GM04503 (cell line): ENCODE results near the gene RASGRF2.
"Not testable (repeated sequence)": the region's sequence is repeated elsewhere in the genome, so short reads cannot be mapped to it uniquely, and the experiment has no call there.

Source experiments
- DNase-seq: peaks from one replicate; pipeline ENCODE4 v3.0.0-alpha.2; 2012; ENCODE audit warnings: low read depth

The RASGRF2 gene

DNA sequence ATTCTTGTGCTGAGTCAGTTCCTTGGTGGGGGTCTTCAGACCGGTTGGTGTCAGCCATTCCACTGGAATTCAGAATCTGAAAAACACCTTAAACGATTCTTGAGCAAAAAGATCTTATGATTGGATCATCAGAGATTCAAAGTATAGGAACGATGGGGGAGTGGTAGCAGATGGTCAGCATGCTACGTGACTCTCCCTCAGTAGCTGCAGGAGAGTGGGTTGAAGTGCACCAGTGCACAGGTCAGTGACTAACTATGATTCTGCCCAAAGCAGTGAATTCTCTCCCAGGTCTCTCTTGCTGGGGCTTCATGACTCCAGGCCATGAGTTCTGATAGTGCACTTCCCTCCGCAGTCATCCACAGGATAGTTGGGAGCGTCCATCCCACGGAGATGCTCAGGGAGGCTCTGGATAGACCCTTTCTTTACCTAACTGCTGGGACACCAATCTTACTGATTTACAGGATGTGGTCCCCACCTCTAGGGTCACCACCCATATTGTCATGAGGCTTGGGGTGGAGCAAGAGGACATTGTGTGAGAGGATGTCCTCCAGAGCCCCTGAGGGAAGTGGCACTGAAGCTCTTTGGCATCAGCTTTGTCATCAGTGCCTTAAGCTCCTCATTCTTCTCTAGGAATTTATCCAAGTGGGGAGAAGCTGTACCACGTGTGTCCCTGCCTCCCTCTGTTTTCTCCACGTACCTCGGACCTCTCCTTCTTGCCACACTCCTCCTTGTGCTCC, 62.0 kb downstream of the RASGRF2 start:
- no peak for DNase-seq

DNA sequence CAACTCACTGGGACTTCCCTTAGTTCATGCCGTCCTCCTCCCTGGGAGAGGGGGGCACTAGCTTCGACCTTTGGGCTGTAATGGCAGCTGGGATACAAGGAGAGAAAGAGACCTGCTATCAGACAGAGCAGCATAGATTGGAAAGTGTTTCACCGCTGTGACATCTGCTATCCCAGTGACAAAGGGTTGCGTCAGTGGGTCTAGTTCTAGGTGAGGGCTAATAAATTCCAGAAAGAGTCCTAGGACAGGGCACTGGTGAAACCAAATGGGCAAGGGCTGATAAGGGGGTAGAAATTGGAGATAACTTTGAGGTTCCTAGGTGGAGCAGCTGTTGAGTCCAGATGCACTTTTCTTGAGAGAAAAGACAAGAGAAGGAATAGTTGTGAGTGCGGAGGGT, 62.5 kb downstream of the RASGRF2 start:
- no peak for DNase-seq

DNA sequence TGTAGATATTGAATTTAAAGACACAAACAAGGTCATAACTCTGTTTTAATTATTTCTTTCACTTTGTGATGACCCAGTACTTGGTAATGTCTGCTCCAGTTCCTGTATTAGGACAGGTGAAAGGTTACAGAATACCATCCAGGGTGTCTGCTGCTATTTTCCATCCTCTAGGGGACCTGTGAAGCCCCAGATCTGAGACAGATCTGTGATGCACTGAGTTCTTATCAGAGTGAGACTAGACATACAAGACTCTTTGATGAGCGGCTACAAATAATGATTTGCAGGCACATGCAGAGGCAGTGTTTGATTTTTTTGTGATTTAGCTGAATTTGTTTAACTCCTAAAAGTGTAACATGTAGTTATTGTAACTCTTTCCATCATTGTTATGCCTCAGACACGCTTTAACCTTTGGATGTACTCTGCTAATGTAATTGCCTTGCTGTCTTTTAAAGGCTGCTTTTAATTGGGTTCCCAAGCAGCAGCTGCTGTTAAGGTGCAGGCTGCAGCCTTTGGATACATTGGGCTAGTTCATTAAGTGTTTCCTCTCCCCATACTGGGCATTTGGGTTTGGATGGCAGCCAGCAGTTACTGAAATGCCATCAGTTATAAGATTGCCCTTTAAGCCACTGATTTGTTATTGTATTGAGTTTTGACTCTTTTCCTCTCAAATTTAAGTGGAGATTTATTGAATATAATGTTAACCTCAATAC, 63.3 kb downstream of the RASGRF2 start:
- DNase-seq = no peak

DNA sequence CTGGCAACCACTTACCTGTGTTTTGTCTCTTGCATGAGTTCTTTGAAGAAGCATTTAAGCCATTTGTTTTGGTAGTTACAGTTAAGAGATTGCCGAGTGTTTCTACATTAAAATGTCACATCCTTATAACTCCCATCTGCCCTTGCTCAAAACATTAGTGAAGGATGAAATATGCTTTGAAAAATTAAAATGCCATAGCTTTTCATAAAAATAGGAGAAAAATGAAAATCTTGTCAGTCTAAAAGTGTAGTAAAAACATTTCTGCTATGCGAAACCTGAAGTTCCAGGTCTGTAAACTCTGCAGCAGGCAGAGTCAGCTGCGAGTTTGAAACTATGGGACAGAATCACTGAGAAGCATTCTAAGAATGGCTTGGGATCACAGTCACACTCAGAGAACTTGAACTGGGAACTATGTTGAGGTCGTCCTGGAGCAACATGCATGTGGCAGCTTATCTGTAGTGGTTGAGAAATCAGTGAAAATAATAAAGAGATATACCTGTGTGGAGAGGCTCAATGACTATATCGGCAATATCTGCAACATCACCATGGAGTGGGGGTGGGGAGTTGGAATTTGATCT, 67.4 kb downstream of the RASGRF2 start:
- DNase-seq = no peak

DNA sequence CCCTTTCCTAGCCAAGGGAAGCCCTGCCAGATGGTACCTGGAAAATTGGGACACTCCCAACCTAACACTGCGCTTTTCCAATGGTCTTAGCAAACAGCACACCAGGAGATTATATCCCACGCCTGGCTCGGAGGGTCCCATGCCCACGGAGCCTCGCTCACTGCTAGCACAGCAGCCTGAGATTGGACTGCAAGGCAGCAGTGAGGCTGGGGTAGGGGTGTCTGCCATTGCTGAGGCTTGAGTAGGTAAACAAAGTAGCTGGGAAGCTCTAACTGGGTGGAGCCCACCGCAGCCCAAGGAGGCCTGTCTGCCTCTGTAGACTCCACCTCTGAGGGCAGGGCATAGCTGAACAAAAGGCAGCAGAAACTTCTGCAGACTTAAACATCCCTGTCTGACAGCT, 68.7 kb downstream of the RASGRF2 start:
- not testable (repeated sequence) for DNase-seq

DNA sequence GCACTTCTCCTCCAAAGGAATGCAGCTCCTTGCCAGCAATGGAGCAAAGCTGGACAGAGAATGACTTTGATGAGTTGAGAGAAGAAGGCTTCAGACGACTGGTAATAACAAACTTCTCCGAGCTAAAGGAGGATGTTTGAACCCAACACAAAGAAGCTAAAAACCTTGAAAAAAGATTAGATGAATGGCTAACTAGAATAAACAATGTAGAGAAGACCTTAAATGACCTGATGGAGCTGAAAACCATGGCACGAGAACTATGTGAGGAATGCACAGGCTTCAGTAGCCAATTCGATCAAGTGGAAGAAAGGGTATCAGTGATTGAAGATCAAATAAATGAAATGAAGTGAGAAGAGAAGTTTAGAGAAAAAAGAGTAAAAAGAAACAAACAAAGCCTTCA, 69.6 kb downstream of the RASGRF2 start:
- not testable (repeated sequence) for DNase-seq

DNA sequence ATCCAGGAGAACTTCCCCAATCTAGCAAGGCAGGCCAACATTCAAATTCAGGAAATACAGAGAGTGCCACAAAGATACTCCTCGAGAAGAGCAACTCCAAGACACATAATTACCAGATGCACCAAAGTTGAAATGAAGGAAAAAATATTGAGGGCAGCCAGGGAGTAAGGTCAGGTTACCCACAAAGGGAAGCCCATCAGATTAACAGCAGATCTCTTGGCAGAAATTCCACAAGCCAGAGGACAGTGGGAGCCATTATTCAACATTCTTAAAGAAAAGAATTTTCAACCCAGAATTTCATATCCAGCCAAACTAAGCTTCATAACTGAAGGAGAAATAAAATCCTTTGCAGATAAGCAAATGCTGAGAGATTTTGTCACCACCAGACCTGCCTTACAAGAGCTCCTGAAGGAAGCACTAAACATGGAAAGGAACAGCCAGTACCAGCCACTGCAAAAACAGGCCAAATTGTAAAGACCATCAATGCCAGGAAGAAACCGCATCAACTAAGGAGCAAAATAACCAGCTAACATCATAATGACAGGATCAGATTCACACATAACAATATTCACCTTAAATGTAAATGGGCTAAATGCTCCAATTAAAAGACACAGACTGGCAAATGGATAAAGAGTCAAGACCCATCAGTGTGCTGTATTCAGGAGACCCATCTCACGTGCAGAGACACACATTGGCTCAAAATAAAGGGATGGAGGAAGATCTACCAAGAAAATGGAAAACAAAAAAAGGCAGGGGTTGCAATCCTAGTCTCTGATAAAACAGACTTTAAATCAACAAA, 70.3 kb downstream of the RASGRF2 start:
- DNase-seq = not testable (repeated sequence)

DNA sequence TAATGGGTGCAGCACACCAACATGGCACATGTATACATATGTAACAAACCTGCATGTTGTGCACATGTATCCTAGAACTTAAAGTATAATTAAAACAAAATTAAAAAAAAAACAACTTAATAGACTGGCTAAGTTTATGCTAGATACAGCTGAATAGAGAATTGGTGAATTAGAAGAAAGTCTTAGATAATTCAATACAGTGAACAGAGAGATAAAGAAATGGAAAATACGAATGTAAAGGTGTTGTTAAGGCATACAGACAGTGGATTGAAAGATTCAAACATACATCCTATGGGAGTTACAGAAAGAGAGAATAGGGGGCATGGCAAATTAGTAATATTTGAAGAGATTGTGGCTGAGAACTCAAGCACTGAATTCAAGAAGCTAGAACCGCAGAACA, 75.4 kb downstream of the RASGRF2 start:
- DNase-seq = no peak

DNA sequence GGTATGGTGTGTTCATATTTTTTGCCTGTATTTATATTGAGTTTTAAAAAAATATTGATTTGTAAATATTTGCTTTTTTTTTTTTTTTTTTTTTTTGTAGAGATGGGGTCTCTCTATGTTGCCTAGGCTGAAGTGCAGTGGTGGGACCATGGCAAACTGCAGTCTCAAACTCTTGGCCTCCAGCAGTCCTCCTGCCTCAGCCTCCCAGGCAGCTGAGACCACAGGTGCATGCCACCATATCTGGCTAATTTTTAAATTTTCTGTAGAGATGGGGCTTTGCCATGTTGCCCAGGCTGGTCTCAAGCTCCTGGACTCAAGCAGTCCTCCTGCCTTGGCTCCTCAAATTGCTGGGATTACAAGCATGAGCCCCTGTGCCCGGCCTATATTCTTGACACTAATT, 78.3 kb downstream of the RASGRF2 start:
- no peak for DNase-seq

DNA sequence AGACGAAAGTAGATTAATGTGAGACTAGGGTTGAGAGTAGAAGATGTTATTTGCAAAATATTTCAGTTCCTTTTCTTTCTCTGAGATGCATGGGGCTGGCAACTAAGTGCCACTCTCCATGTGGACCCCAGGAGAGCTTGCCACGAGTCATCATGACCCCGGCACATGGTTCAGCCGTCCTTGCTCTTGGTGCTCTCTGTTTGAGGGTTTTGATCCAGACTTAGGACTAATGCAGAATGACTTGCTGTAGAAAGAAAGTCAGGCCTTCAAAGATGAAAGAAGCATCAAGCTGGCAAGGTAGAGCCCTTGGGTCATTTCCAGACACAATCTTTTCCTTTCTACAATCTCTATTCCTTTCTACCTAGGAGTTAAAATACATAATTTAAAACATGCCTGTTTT, 84.7 kb downstream of the RASGRF2 start:
- no peak for DNase-seq

DNA sequence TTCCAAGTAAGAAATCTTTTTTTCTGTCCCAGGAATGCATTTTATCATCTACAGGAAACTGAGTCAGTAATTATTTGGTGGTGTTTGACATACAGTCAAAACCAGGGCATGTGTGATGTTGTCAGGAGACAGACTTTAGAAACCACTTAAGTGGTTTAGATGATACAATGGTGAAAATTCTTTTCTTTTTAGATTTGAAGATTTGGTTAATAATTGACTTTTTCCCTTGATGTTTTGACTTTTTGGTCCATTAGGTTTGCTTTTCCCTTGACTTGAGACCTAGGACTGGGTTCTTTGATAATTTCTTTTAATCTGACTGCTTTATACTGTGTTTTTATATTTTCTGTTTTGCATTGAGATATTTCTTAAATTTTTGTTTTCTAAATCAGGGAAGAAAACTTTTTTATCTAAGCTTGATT, 85.2 kb downstream of the RASGRF2 start:
- no peak for DNase-seq

DNA sequence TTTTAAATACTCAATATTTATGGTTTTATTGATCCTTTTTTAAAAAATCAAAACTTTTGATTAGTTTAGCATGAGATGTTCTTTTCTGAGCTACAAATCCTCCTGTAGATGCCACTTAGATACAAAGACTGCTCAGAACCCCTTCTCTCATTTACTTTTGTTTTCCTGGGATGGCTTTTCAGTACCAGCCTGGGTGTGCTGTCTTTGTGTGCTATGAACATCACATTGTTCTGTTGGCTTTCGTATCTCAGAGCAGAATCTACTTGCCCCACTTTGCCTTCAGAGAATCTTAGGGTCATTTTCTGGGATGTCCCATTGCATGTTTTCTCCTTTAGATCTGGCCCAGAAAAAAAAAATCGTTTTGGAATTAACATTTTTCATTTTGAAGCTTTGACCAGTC, 85.9 kb downstream of the RASGRF2 start:
- no peak for DNase-seq

DNA sequence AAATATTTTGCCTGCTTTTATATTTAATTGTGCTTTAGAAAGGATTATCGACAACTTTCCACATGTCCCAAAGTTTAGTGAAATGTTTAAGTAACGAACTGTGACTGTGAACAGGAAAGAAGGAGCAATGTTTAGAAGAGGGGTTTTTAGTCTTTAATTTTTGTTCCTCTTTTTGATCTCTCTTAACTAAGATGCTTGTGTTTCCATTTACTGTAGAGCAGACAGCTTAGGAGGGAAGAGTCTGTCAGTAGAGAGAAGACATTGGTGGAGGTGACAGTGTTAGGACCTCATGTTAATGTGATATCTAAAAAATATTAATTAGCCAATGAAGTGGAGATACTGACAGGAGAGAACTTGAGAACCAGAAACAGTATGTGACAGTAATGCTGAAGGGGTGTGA, 92.2 kb downstream of the RASGRF2 start:
- DNase-seq = no peak

DNA sequence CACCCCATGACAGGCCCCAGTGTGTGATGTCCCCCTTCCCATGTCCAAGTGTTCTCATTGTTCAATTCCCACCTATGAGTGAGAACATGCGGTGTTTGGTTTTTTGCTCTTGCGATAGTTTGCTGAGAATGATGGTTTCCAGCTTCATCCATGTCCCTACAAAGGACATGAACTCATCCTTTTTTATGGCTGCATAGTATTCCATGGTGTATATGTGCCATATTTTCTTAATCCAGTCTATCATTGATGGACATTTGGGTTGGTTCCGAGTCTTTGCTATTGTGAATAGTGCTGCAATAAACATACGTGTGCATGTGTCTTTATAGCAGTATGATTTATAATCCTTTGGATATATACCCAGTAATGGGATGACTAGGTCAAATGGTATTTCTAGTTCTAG, 93.1 kb downstream of the RASGRF2 start:
- not testable (repeated sequence) for DNase-seq

DNA sequence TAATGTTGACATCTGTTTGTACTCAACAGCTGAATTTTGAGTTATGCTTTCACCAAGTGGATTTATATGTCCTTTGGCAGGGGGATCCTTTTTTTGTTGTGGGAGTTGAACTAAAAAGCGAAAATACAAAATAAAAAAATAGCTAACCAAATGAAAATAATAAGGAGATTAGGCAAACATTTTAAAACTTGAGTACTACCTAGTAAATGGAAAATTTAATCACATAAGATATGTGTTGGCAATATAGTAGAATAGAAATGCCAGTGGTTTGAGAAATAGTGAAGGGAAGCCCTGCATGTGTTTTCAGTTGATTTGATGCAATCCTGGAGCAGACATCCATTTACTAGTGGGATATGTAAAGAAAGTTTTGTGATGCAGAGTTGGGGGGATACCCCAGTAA, 98.0 kb downstream of the RASGRF2 start:
- DNase-seq = no peak

DNA sequence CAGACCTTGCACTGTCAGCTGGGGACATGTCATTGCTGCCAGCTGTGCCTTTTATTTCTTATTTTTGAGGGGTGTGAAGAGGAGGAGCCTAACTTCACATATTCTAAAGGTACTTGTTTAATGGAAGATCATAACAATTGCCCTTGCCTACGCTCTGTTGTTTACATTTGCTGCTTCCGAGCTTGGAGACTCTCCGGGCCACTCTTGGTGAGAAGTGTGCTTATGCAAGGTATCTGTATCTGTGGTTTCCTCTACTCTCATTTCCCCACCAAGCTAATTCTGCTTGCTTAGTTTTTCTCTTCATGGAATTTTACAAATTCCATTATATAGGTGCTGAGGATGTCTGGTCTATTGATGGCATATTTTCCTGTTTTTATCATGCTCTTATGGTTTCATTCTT, 105.3 kb downstream of the RASGRF2 start:
- DNase-seq = no peak

DNA sequence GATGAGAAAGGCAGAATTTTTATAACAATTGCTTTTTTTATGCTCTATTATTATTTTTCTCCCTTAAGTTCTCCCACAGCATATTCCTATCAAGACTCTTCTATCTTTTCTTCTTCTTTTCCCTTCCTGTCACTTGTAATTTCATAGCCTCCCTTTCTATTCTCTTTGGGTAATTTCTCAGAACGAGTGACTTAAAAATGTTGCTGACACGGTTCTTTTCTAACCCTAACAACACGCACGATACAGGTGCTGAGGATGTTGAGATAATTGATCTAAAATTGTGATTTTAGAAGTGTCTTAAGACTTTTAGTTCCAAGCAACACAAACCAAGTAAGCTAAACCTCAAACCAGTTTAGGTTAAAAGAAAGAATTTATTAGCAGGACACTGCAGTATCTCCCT, 105.9 kb downstream of the RASGRF2 start:
- no peak for DNase-seq

DNA sequence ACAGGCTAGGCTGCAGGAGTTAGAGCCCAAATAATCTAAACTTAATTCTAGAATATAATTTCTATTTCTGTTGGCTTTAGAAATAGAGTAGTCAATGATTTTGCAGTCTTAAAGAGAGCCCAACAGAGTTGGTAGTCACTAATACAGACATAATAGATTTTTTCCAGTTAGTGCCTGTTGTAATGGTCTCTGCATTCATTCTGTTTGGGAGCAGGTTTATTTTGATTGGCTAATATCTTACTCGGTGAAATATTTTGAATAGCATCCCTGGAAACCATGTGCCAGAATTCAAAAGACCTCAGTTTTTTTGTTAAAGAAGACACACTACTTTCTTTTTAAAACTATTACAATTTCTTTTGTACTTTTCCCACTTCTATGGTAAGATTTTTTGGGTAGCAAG, 107.2 kb downstream of the RASGRF2 start:
- no peak for DNase-seq

DNA sequence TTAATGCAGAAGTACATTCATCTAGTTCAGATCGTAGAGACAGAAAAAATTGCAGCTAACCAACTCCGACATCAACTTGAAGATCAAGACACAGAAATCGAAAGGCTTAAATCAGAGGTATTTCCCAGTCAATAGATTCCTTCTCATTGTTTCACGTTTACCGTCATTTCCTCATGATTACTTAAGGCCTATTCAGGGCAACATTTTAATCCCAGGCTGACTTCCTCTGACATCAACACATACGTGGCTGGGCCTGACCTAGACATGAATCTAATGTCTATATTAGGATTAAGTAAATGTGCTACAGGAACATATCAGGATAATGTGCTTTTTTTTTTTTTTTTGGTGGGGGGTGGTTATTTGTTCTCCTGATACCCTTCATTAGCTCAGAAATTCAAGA, 107.9 kb downstream of the RASGRF2 start:
- no peak for DNase-seq

DNA sequence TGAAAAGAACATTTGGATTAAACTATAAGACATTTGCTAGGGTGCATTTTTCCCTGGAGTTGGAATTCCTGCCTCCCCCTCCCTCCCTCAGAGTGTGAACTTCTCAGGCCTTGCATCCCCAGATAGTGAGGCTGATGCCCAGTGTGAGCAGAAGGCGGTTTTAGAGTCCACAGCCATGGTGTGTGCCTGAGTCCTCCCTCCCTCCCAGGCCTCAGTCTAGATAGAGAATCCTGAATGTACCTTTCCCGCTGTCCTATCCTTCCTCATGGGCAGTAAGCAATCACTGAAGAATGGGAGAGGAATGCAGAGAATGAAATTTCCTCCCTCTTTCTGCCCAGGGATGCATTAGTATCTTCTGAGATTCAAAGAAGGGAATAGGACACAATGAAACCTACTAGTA, 108.5 kb downstream of the RASGRF2 start:
- DNase-seq = no peak

DNA sequence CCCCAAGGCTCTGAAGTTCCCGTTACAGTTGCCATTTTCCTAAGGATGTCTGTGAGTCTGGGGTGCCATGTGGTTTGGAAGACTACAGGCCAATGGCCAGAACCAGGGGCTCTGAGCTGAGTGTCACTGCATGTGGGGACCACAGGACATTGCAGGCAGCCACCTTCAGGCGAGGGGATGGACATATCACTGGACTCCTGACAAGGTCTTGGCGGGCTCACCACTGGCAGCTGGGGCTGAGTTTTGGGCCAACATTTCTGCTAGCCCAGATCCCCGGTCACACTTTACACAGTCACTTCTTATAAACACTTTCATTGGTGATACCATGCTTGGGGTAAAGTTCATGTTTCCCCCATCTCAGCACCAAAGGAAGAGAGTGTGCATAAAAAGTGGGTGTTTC, 109.8 kb downstream of the RASGRF2 start:
- DNase-seq = no peak

DNA sequence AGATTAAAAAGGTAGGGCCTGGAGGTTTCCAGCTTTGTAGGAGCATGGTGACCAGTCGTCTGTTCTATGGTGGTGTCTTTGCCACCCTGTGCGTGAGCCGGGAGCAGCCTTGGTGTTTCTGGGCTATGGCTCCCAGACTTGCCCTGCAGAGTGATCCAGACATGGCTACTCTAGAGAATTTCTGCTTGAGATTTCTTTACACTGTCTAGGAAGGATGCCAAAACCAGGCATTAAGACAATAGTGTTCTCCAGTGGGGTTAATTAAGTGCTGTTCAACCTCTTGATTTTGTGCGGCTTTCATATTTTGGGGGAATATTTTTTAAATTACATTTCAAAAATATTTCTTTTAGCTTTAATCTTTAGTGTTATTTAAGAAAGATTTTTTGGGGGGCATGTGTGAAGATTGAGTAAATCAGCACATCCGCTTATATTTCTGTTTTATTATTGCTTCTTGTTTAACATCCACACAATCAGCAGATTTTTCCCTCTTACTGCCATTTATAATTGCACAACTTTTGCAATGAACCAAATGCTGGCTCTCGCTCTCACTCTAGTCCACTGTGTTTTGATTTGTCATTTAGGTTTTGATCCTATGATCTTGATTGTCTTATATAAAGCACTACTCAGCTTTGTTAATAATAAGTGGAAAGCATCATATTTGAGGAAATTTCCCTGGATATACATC, 110.5 kb downstream of the RASGRF2 start:
- DNase-seq = no peak
